Activated gamma-delta T cell treated with Interleukin-2 at 50 U/mL for 16 hours (primary cell): ENCODE measurements around the gene IFNGR1.
A peak's percentile ranks its signal among the peaks of the same experiment; 100 is the strongest.

ENCODE experiments used
- DNase-seq: peaks from one replicate; pipeline ENCODE4 v3.0.0-alpha.2; 2020

The IFNGR1 gene

GRCh38 chr6:137172734-137173431 lies 46.3 kb downstream of the IFNGR1 start:
- DNase-seq: no peak

DNA sequence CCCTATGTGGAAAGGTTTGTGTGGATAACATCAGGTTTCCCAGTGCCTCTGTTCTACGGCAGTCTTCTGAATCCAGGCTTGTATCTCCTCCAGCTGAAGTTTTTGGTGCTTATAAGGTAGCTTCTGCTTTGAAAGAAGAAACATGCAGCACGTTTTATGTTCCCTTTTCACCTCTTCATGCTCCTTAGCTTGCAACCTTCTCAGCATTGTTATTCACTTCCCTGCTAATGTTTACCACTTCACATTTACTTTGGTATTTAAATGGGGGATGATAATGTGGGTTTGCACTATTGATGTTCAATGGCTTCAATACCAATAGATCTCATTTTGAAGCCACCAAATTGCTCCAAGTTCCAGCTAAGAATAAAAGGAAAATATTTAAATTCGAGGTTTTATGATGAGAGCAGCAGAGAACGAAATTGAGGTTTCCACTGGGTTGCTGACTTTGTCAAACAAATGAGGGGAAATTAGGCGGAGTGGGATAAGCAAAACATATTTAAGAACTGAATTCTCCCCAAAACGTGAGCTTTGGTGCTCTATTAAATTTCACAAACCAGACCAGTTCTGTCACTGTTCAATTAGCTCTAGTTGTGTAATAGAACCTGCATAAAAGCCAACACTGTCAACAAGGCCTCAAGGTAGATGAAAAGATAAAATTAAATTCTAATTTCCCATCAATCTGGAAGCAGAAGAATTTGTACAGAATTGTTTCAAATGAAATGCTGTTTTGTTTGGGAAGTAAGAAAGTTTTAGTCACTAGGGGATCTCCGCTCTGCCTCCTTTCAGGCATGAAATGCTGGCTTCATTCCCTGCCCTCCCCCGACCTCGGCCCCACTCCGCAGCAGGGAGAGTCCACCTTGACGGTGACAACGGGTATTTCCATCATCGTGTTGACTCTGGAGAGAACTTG lies 47.1 kb downstream of the IFNGR1 start:
- no peak for DNase-seq

GRCh38 chr6:137171053-137171374 lies 48.2 kb downstream of the IFNGR1 start:
- DNase-seq: no peak

GRCh38 chr6:137170266-137171052 lies 48.7 kb downstream of the IFNGR1 start:
- no peak for DNase-seq

- no peak for DNase-seq
Observed at GRCh38 chr6:137167702-137168377, 51.3 kb downstream of the IFNGR1 start.

DNA sequence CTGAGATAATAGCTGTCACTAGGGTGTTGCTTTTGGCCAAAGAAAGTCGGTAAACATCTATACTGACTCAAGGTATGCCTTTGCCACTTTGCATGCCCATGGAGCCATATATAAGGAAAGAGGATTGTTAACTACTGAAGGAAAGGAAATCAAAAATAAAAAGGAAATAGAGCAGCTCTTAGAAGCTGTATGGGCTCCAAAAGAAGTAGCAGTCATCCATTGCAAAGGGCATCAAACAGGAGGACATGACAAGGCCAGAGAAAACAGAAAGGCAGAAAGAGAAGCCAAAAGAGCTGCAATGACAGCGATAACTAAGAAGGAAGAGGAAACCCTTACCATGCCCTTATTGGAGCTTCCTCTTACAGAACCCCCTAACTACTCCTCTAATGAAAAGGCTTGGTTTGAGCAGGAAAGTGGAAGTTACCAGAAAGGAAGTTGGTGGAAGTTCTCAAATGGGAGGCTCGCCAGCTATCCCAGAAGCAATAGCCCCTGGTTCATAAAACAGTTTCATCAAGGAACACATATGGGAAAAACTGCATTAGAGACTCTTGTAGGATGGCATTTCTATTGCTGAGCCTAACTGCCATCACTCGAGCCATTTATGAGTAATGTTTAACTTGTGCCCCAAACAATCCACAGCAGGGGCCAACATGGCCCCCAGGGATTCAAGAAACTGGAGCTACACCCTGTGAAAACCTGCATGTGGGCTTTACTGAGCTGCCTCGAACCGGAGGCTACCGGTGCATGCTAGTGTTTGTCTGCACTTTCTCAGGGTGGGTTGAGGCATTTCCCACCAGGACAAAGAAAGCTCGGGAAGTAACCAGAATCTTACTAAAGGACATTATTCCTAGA lies 52.7 kb downstream of the IFNGR1 start:
- no peak for DNase-seq

- peak; percentile 36 for DNase-seq
Observed at GRCh38 chr6:137165375-137166246, 53.6 kb downstream of the IFNGR1 start.

DNA sequence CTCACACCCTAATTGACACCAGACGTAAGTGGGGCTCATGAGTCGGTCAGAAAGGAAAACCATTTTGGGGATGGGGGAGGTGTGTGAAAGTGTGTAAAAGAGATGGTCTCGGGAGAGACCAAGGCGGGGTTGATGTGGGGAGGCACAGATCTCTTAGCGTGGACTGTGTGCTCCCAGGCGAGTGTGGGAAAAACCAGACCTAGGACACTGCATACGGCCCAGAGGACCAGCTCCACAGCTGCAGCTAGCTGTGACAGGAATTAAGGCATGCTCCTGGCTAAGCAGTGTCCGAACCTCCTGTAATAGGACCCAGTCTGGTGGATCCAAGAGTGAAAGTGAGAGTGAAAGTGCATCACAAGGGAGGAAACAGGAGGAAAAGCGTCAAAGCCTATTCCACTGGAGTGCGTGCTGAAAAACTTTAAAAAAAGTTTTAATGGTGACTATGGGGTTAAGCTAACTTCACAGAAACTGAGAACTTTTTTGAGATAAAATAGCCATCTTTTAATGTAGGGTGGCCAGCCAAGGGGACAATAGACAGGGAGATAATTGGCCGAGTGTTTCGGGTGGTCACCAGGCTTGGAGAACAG lies 55.4 kb downstream of the IFNGR1 start:
- no peak for DNase-seq

- DNase-seq: no peak
Observed at GRCh38 chr6:137162692-137163306, 56.4 kb downstream of the IFNGR1 start.

DNA sequence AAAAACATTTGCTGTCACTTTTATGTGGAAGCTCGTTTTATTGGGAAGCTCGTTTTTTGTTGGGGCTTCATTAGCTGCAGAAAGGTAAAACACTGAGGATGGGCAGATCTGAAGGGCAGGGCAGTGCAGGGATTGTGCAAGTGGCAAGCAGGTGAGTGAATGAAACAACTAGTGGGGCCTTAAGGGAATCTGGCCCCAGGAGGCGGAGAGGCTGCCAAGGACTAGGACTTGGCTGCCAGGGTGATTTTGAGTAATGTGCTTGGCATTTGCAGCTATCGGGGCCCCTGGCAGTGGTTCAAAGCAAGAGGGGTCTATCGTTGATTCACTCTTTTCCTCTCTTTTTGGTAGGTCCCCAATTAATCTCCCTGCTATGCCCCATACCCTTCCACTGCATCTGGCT lies 57.2 kb downstream of the IFNGR1 start:
- no peak for DNase-seq

DNA sequence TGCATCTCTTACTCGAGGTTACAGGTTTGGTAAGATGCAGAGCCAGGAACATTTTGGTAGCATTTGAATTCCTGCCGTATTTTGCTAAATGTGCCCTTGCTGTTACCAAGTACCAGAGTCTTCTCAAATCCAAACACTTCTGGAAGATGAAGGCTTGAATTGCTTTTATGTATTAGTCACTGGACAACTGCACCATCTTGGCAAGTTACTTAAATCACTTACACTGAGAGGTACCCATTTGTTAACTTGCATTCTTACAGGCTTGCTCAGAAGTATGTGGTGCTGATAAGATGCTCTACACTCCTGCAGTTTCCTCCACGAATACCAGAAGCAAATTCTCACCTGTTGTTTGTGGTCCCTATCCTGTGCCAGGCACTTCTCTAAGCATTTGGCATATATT lies 58.4 kb downstream of the IFNGR1 start:
- no peak for DNase-seq

- DNase-seq: no peak
Observed at GRCh38 chr6:137159912-137160311, 59.3 kb downstream of the IFNGR1 start.

- DNase-seq: no peak
Observed at GRCh38 chr6:137157601-137158000, 61.6 kb downstream of the IFNGR1 start.

DNA sequence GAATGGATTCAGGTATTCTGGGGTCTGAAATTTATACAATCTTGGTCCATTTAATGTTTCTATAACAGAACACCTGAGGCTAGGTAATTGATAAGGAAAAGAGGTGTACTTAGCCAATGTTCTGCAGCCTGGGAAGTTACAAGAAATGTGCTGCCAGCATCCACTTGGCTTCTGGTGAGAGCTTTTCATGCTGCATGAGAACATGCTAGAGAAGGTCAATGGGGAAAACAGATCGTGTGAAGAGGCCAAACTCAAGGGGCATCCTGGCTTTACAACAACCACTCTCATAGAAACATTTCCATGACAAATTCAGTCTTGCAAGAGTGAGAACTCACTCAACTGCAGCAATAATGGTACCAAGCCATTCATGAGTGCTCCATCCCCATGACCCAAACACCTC lies 62.5 kb downstream of the IFNGR1 start:
- DNase-seq: no peak

- peak; percentile 32 for DNase-seq
Observed at GRCh38 chr6:137155830-137156229, 63.4 kb downstream of the IFNGR1 start.

- DNase-seq: no peak
Observed at GRCh38 chr6:137150072-137150471, 69.1 kb downstream of the IFNGR1 start.

DNA sequence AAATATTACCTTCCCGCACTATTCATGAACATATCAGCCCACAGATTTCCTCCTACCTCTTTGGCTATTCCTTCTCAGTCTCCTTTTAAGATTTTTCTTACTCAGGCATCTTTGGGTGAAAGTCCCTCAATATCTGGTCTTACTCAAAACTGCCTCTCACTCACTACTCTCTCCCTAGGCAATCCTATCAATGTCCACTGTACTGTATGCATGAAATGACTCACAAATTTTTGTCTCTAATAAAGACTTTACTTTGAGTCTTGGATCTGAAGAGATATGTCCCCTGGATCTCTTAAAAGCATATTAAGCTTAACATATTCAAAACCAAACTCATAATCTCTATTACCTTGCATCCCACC lies 70.2 kb downstream of the IFNGR1 start:
- DNase-seq: no peak

DNA sequence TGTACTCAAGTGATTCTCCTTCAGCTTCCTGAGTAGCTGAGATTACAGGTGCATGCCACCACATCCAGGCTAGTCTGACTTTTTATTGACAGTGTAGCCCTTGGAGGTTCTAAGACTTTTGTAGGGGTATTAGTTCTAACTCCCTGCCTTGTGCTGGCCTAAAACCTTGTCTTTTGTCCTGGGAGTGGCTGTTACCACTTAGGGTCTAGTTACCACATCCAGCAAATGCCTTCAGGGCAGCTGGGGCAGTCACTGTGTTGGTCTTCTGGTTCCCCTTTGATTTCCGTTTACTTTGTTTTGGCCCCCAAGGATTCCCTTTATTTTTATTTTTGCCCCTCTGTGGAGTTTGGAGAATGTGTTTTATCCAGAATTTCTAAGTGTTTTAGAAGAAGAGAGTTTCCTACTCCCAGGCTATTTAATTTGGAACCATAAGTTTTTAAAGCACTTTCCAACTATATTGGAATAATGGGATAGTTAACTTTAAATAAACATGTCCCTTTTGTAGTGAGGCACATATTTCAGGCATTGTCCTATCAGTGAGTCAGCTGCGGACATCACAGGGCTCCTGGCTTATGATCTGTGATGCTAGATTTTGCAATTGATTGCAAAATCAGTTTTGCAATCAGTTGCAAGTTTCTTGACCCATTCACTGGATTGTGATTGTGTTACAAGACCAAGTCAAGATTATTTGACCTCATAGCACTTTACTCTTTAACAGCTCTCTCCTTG lies 70.7 kb downstream of the IFNGR1 start:
- DNase-seq: no peak
